ENCODE measurements around the gene LCA5L. TPM values are rescaled to one million over a fixed set of nuclear protein-coding genes. Genes with fewer than 3 reads are reported as not detected.
A peak's percentile ranks its signal among the peaks of the same experiment; 100 is the strongest.

LCA5L gene
- total RNA-seq, 1 experiment from 2014 or later = 0.46 TPM

DNA sequence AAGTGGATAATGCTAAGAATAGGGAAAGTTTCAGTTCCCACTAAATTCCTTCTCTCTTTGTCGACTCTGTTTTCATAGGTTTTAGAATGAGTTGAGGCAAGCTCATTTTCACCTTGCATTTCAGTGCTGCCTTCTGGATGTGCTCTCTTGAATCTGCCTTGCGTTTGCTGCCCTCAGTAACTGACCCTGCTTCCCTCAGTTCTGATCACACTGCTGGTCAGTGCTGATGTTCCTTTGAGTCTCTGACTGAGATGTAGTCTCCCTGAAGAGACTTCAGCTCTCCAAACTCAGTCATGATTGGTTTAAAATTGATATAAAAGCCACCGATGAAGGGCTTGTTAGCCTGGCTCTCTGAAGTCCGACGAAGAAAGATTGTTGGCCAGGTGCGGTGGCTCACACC, 71.5 kb downstream of the LCA5L start:
- no peak overlapping the region for H2BK120ac ChIP-seq (ENCODE audit: low read depth, low read length, poor library complexity, severe bottlenecking)
- H3K27ac ChIP-seq (ENCODE audit: insufficient read length, low read depth, low read length) = no peak overlapping the region
- no peak overlapping the region for H4K5ac ChIP-seq (ENCODE audit: insufficient read length, low read depth, low read length)
- H3K79me2 ChIP-seq (ENCODE audit: insufficient read depth, low read length) = no peaks in the 10 kb centered on the region
- H4K8ac ChIP-seq (replicated peaks; ENCODE audit: insufficient read length, low read depth, low read length) = no peak overlapping the region
- no peak for DNase-seq
- WGBS (ENCODE audit: extremely low coverage, insufficient read length, low lambda C conversion rate) = no CpG with 5 or more reads among the region's 6 CpGs
- no peaks in the 10 kb centered on the region for H4K20me1 ChIP-seq (ENCODE audit: control insufficient read depth, insufficient read depth, insufficient read length)
- no peak overlapping the region for H3K18ac ChIP-seq (ENCODE audit: insufficient read length, low read depth, low read length)
- Mint-ChIP-seq H3K27ac (peak overlapping the region in 2 of 3 experiments; percentile 1 to 48; a peak in 3 of 7 replicates), H3K9me3 (no peaks in the 10 kb centered on the region), H3K27me3 (ENCODE audit: low read depth) (no peaks in the 10 kb centered on the region; the same call in 1 of the 2 replicates), H3K4me3 (no peak overlapping the region), H3K4me1 (peaks cover 13 to 16% of the 10 kb centered on the region in 2 experiments), H3K36me3 (ENCODE audit: insufficient read depth in 1 of 3, low read depth in 3 of 3) (no peaks in the 10 kb centered on the region)
- H2AK5ac ChIP-seq (ENCODE audit: insufficient read length, low read length) = no peak overlapping the region
- no peak overlapping the region for H2AFZ ChIP-seq (ENCODE audit: low read length)
- no peak overlapping the region for H3K4me2 ChIP-seq (ENCODE audit: insufficient read depth, insufficient read length, low read length)
- no peak overlapping the region for H4K91ac ChIP-seq (ENCODE audit: insufficient read length, low read depth, low read length)
- H3K9ac ChIP-seq (ENCODE audit: extremely low read depth, insufficient read length, low read length) = no peak overlapping the region
- no peaks in the 10 kb centered on the region for H3K79me1 ChIP-seq (ENCODE audit: insufficient read depth, low read depth, low read length, poor library complexity, severe bottlenecking)
- H2BK5ac ChIP-seq (ENCODE audit: insufficient read length, low read length) = no peak overlapping the region
- H3T11ph ChIP-seq (ENCODE audit: low read length) = no peak overlapping the region
- H2BK12ac ChIP-seq (ENCODE audit: insufficient read length, low read depth, low read length) = no peak overlapping the region
- no peak overlapping the region for H2BK15ac ChIP-seq (ENCODE audit: low read depth, low read length)
- H2BK20ac ChIP-seq (ENCODE audit: low read depth, low read length, poor library complexity, severe bottlenecking) = no peak overlapping the region
- no peaks in the 10 kb centered on the region for H3K9me3 ChIP-seq (ENCODE audit: control insufficient read depth, low read depth, low read length)
- H3K23ac ChIP-seq (ENCODE audit: insufficient read length, low read depth, low read length) = no peak overlapping the region
- TF ChIP-seq, protein P1, sequence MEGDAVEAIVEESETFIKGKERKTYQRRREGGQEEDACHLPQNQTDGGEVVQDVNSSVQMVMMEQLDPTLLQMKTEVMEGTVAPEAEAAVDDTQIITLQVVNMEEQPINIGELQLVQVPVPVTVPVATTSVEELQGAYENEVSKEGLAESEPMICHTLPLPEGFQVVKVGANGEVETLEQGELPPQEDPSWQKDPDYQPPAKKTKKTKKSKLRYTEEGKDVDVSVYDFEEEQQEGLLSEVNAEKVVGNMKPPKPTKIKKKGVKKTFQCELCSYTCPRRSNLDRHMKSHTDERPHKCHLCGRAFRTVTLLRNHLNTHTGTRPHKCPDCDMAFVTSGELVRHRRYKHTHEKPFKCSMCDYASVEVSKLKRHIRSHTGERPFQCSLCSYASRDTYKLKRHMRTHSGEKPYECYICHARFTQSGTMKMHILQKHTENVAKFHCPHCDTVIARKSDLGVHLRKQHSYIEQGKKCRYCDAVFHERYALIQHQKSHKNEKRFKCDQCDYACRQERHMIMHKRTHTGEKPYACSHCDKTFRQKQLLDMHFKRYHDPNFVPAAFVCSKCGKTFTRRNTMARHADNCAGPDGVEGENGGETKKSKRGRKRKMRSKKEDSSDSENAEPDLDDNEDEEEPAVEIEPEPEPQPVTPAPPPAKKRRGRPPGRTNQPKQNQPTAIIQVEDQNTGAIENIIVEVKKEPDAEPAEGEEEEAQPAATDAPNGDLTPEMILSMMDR (conservative IDR thresholded peaks at IDR 0.05) = no peak
- H3K4ac ChIP-seq (ENCODE audit: low read depth, low read length) = no peak overlapping the region
- no peaks in the 10 kb centered on the region for H3K23me2 ChIP-seq (ENCODE audit: insufficient read length, low read depth, low read length, poor library complexity, severe bottlenecking)
- 0 out of 2 replicates have a peak, but pooled peaks cover 2% of the 10 kb centered on the region for H3K4me1 ChIP-seq (ENCODE audit: insufficient read depth, low read length)
- H3K14ac ChIP-seq (ENCODE audit: insufficient read depth, low read length) = no peak overlapping the region
- no peaks in the 10 kb centered on the region for H3K27me3 ChIP-seq (ENCODE audit: insufficient read depth, low read length)
- H3K56ac ChIP-seq (ENCODE audit: insufficient read length, low read depth, low read length) = no peak overlapping the region

All from H9 (cell line).